MM.1S (cell line): ENCODE results near the gene GAS2L2.
A peak's percentile ranks its signal among the peaks of the same experiment; 100 is the strongest.

Source experiments
- EZH2phosphoT487 ChIP-seq: fragments of 300-600 bp; sonication (generic); IDR thresholded peaks from 2 replicates; pipeline ENCODE4 v1.6.1; 2018; ENCODE audit warnings: antibody characterized with exemption, low read length
- TF ChIP-seq, protein P1 (sequence below): fragments of 300-600 bp; sonication (generic); IDR thresholded peaks from 2 replicates; pipeline ENCODE4 v1.5.1; 2016; ENCODE audit warnings: antibody characterized with exemption, low read length, mixed read lengths

- TF ChIP-seq, protein P1, sequence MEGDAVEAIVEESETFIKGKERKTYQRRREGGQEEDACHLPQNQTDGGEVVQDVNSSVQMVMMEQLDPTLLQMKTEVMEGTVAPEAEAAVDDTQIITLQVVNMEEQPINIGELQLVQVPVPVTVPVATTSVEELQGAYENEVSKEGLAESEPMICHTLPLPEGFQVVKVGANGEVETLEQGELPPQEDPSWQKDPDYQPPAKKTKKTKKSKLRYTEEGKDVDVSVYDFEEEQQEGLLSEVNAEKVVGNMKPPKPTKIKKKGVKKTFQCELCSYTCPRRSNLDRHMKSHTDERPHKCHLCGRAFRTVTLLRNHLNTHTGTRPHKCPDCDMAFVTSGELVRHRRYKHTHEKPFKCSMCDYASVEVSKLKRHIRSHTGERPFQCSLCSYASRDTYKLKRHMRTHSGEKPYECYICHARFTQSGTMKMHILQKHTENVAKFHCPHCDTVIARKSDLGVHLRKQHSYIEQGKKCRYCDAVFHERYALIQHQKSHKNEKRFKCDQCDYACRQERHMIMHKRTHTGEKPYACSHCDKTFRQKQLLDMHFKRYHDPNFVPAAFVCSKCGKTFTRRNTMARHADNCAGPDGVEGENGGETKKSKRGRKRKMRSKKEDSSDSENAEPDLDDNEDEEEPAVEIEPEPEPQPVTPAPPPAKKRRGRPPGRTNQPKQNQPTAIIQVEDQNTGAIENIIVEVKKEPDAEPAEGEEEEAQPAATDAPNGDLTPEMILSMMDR, result peak; percentile 58
- TF ChIP-seq EZH2phosphoT487, result no peak
These were observed 14.0 kb upstream of the GAS2L2 start for GRCh38 chr17:35766903-35767510.
